IMR-90 (cell line): ENCODE data around the gene NOL6. TPM values are rescaled to one million over a fixed set of nuclear protein-coding genes. Genes with fewer than 3 reads are reported as not detected.

ENCODE experiments used
- CTCF ChIP-seq: conservative IDR thresholded peaks from 2 replicates; pipeline ENCODE4 v1.5.1; 2012; ENCODE audit warnings: mild to moderate bottlenecking, low read depth, low read length, improper control_type of control experiment
- MAZ ChIP-seq: IDR thresholded peaks from 2 replicates; pipeline ENCODE4 v1.6.1; 2012; ENCODE audit warnings: low read depth, mild to moderate bottlenecking, low read length, improper control_type of control experiment, moderate library complexity, borderline replicate concordance
- POLR2A ChIP-seq: IDR thresholded peaks from 2 replicates; pipeline ENCODE4 v1.6.1; 2012; ENCODE audit warnings: mild to moderate bottlenecking, low read depth, low read length
- polyA plus RNA-seq, 3 experiments: library from polyadenylated mRNA; depleted of rRNA; stranded (reverse); fragments of >200 nt; gene quantifications; 2 replicates each; pipeline ENCODE4 v1.2.3, GENCODE V29; 2012; ENCODE audit warnings: low replicate concordance in 1 of 3
- total RNA-seq: library from RNA; depleted of rRNA; stranded (reverse); fragments of >200 nt; gene quantifications from 2 replicates; pipeline ENCODE4 v1.2.3, GENCODE V29; 2012

Gene NOL6
- total and polyA plus RNA-seq, 2 of the 4 experiments (the other 2 are of a cell fraction): 47.3 to 71.7 TPM

- TF ChIP-seq CTCF (no peak), MAZ (no peak), POLR2A (no peak)
Measured at GRCh38 chr9:33465596-33466564, 7.8 kb downstream of the NOL6 start (continued).
